HEK293 (cell line): Measurements from ENCODE around the gene SCGB1A1.

Source experiments
- CTCF ChIA-PET: fragments of 350-600 bp; formaldehyde crosslinking; extraction: SDS; loops from one replicate; lab custom pipeline; 2021; ENCODE audit warnings: antibody characterized with exemption; lab: Yijun Ruan, JAX
- POLR2A ChIA-PET: fragments of 300-600 bp; formaldehyde crosslinking; extraction: SDS; loops from one replicate; lab custom pipeline; 2020; ENCODE audit warnings: antibody characterized with exemption, inconsistent platforms; lab: Yijun Ruan, JAX
- H3K27ac ChIP-seq: fragments of 200-500 bp; sonication (Bioruptor generic); 2 replicates; pipeline ENCODE4 v1.5.1; 2014; ENCODE audit warnings: low read depth, low read length, control low read depth, inconsistent platforms; ENCODE audit errors: extremely low read depth
- H3K36me3 ChIP-seq, 2 experiments: fragments of 200-500 bp in 1 of 2; sonication (Bioruptor generic) in 1 of 2; 1 replicate in 1 of 2; 2 replicates in 1 of 2; pipeline ENCODE4 v1.5.1; 2014 to 2017; ENCODE audit warnings: inconsistent platforms in 2 of 2, low read length in 2 of 2; ENCODE audit not compliant: control insufficient read depth in 2 of 2, insufficient read depth in 1 of 2
- H3K4me1 ChIP-seq: fragments of 200-500 bp; sonication (Bioruptor generic); 2 replicates; pipeline ENCODE4 v1.5.1; 2014; ENCODE audit warnings: mild to moderate bottlenecking, low read length, inconsistent platforms; ENCODE audit not compliant: control insufficient read depth, insufficient read depth
- H3K4me3 ChIP-seq: 2 replicates; pipeline ENCODE4 v1.5.1; 2011; ENCODE audit warnings: low read depth, mild to moderate bottlenecking, control low read depth, low read length, moderate library complexity
- H3K9me3 ChIP-seq: fragments of 200-500 bp; sonication (Bioruptor generic); 2 replicates; pipeline ENCODE4 v1.5.1; 2014; ENCODE audit warnings: low read depth, low read length, inconsistent platforms; ENCODE audit not compliant: control insufficient read depth, insufficient read depth
- GLI4 ChIP-seq: fragments of 450-650 bp; formaldehyde crosslinking; IDR thresholded peaks from 2 replicates; pipeline ENCODE4 v1.5.1; 2016; ENCODE audit warnings: missing biosample characterization, missing genetic modification characterization
- GLIS1 ChIP-seq: fragments of 450-650 bp; formaldehyde crosslinking; IDR thresholded peaks from 2 replicates; pipeline ENCODE4 v1.5.1; 2016; ENCODE audit warnings: missing biosample characterization, missing genetic modification characterization
- GLIS2 ChIP-seq: fragments of 450-650 bp; formaldehyde crosslinking; IDR thresholded peaks from 2 replicates; pipeline ENCODE4 v1.5.1; 2016; ENCODE audit warnings: missing biosample characterization, missing genetic modification characterization
- KLF16 ChIP-seq: fragments of 450-650 bp; formaldehyde crosslinking; IDR thresholded peaks from 2 replicates; pipeline ENCODE4 v1.5.1; 2017; ENCODE audit warnings: missing biosample characterization, missing genetic modification characterization
- MYNN ChIP-seq: fragments of 450-650 bp; formaldehyde crosslinking; IDR thresholded peaks from 2 replicates; pipeline ENCODE4 v1.5.1; 2016; ENCODE audit warnings: missing biosample characterization, missing genetic modification characterization, borderline replicate concordance
- RBAK ChIP-seq: fragments of 450-650 bp; formaldehyde crosslinking; IDR thresholded peaks from 2 replicates; pipeline ENCODE4 v1.5.1; 2016; ENCODE audit warnings: missing biosample characterization, missing genetic modification characterization
- SALL2 ChIP-seq: fragments of 450-650 bp; formaldehyde crosslinking; IDR thresholded peaks from 2 replicates; pipeline ENCODE4 v1.5.0; 2017; ENCODE audit warnings: missing biosample characterization, mild to moderate bottlenecking, missing genetic modification characterization, borderline replicate concordance
- TRIM28 ChIP-seq: IDR thresholded peaks from 2 replicates; pipeline ENCODE4 v1.6.1; 2011; ENCODE audit warnings: low read length, control low read depth, borderline replicate concordance
- ZEB2 ChIP-seq: fragments of 450-650 bp; formaldehyde crosslinking; IDR thresholded peaks from 2 replicates; pipeline ENCODE4 v1.5.1; 2016; ENCODE audit warnings: missing biosample characterization, missing genetic modification characterization
- ZFHX2 ChIP-seq: fragments of 450-650 bp; formaldehyde crosslinking; conservative IDR thresholded peaks from 2 replicates; pipeline ENCODE4 v1.5.1; 2016; ENCODE audit warnings: missing biosample characterization, missing genetic modification characterization
- ZFP69B ChIP-seq: fragments of 450-650 bp; formaldehyde crosslinking; IDR thresholded peaks from 2 replicates; pipeline ENCODE4 v1.5.1; 2016; ENCODE audit warnings: missing biosample characterization, missing genetic modification characterization
- ZNF169 ChIP-seq: fragments of 450-650 bp; formaldehyde crosslinking; IDR thresholded peaks from 2 replicates; pipeline ENCODE4 v1.5.1; 2016; ENCODE audit warnings: missing biosample characterization, missing genetic modification characterization
- ZNF223 ChIP-seq: fragments of 450-650 bp; formaldehyde crosslinking; IDR thresholded peaks from 2 replicates; pipeline ENCODE4 v1.5.1; 2016; ENCODE audit warnings: missing biosample characterization, missing genetic modification characterization
- ZNF23 ChIP-seq: fragments of 450-650 bp; formaldehyde crosslinking; IDR thresholded peaks from 2 replicates; pipeline ENCODE4 v1.5.1; 2016; ENCODE audit warnings: missing biosample characterization, missing genetic modification characterization, borderline replicate concordance
- ZNF24 ChIP-seq: fragments of 450-650 bp; formaldehyde crosslinking; IDR thresholded peaks from 2 replicates; pipeline ENCODE4 v1.5.1; 2016; ENCODE audit warnings: missing biosample characterization, missing genetic modification characterization
- ZNF423 ChIP-seq: fragments of 450-650 bp; formaldehyde crosslinking; IDR thresholded peaks from 2 replicates; pipeline ENCODE4 v1.5.1; 2016; ENCODE audit warnings: missing biosample characterization, missing genetic modification characterization
- ZNF473 ChIP-seq: fragments of 450-650 bp; formaldehyde crosslinking; IDR thresholded peaks from 2 replicates; pipeline ENCODE4 v1.5.1; 2017; ENCODE audit warnings: missing biosample characterization, missing genetic modification characterization
- ZNF514 ChIP-seq: fragments of 450-650 bp; formaldehyde crosslinking; IDR thresholded peaks from 2 replicates; pipeline ENCODE4 v1.5.1; 2016; ENCODE audit warnings: missing biosample characterization, missing genetic modification characterization
- ZNF529 ChIP-seq: fragments of 450-650 bp; formaldehyde crosslinking; IDR thresholded peaks from 2 replicates; pipeline ENCODE4 v1.5.1; 2017; ENCODE audit warnings: missing genetic modification characterization, missing biosample characterization; ENCODE audit not compliant: insufficient replicate concordance
- ZNF549 ChIP-seq: fragments of 450-650 bp; IDR thresholded peaks from 2 replicates; pipeline ENCODE4 v1.5.1; 2018; ENCODE audit warnings: missing biosample characterization, missing genetic modification characterization, mild to moderate bottlenecking, inconsistent platforms, moderate library complexity
- ZNF561 ChIP-seq: fragments of 450-650 bp; IDR thresholded peaks from 2 replicates; pipeline ENCODE4 v1.5.1; 2018; ENCODE audit warnings: missing biosample characterization, missing genetic modification characterization, borderline replicate concordance
- ZNF571 ChIP-seq: fragments of 450-650 bp; formaldehyde crosslinking; IDR thresholded peaks from 2 replicates; pipeline ENCODE4 v1.5.0; 2017; ENCODE audit warnings: missing biosample characterization, missing genetic modification characterization
- ZNF664 ChIP-seq: fragments of 450-650 bp; formaldehyde crosslinking; IDR thresholded peaks from 2 replicates; pipeline ENCODE4 v1.5.1; 2016; ENCODE audit warnings: missing biosample characterization, missing genetic modification characterization
- ZNF677 ChIP-seq: fragments of 450-650 bp; IDR thresholded peaks from 2 replicates; pipeline ENCODE4 v1.5.0; 2018; ENCODE audit warnings: missing biosample characterization, mild to moderate bottlenecking, missing genetic modification characterization, moderate library complexity
- TF ChIP-seq, protein P1 (sequence below): fragments of 450-650 bp; formaldehyde crosslinking; IDR thresholded peaks from 2 replicates; pipeline ENCODE4 v1.5.1; 2016; ENCODE audit warnings: missing biosample characterization, missing genetic modification characterization
- TF ChIP-seq, protein P2 (sequence below): fragments of 450-650 bp; IDR thresholded peaks from 2 replicates; pipeline ENCODE4 v1.5.1; 2018; ENCODE audit warnings: missing biosample characterization, missing genetic modification characterization
- TF ChIP-seq, protein P3 (sequence below): fragments of 450-650 bp; formaldehyde crosslinking; IDR thresholded peaks from 2 replicates; pipeline ENCODE4 v1.5.1; 2016; ENCODE audit warnings: missing biosample characterization, missing genetic modification characterization

Gene SCGB1A1

DNA sequence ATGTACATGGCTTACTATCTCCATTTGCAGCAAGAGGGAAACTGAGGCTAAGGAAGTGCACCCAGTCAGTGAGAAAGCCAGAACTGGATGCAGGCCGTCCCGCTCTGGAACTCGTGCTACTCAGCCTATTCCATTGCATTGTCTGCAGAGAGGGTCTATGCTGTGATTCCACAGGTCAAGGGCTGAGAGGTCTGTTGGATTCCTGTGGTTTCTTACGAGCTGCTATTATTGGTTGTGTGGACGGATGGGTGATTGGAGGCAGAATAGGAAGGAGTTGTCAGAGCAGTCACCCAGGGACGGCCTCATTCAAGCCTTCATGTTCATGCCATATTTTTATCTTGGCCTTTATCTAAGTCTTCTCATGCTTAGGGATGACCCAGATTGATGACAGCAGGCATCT, 33.4 kb downstream of the SCGB1A1 start:
- CTCF ChIA-PET = interaction anchor here (0.7 kb wide), 1 partner anchor 26 kb away, joined by 3 read pairs; no protein-coding TSS in a partner anchor
- POLR2A ChIA-PET = no interaction called here

DNA sequence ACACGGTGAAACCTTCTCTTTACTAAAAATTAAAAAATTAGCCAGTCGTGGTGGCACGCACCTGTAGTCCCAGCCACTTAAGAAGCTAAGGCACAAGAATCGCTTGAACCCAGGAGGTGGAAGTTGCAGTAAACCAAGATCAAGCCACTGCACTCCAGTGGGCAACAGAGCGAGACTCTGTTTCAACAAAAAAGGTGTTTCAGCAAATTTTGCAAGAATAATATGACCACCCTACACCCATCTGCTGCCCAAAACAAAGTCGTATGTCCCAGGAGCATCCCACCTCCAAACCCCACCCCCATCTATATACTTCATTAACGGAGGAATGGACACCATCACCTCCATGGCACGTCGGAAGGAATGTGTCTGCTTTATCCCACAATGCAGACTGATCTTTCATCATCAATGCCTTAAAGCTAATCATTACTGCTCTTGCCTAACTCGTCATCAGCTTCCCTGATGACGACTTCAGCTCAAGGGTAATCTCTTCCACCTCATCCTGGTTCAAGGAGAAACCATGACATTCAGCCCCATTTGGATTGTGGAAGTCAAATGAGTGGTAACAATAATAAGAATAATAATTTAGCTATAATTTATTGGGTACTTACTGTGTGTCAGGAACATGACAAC, 34.1 kb downstream of the SCGB1A1 start:
- Histone ChIP-seq H3K4me1 (no peaks in the 10 kb centered on the region), H3K4me3 (no peak overlapping the region), H3K36me3 (no peaks in the 10 kb centered on the region), H3K9me3 (no peaks in the 10 kb centered on the region), H3K27ac (no peak overlapping the region)
- ChIA-PET CTCF (interaction anchor here (1.6 kb wide), 1 partner anchor 28 kb away, joined by 9 read pairs; no protein-coding TSS in a partner anchor), POLR2A (no interaction called here)
- TF ChIP-seq ZNF549 (tag by site-specific recombination) (no peak), ZNF561 (tag by site-specific recombination) (no peak), ZNF571 (no peak), ZNF664 (tag by site-specific recombination) (no peak), ZNF223 (tag by site-specific recombination) (no peak), ZEB2 (no peak), GLIS2 (tag by site-specific recombination) (no peak), ZFP69B (tag by site-specific recombination) (no peak), TRIM28 (no peak), ZNF473 (tag by site-specific recombination) (no peak), GLI4 (no peak), ZNF23 (tag by site-specific recombination) (no peak)
- TF ChIP-seq, protein P1, sequence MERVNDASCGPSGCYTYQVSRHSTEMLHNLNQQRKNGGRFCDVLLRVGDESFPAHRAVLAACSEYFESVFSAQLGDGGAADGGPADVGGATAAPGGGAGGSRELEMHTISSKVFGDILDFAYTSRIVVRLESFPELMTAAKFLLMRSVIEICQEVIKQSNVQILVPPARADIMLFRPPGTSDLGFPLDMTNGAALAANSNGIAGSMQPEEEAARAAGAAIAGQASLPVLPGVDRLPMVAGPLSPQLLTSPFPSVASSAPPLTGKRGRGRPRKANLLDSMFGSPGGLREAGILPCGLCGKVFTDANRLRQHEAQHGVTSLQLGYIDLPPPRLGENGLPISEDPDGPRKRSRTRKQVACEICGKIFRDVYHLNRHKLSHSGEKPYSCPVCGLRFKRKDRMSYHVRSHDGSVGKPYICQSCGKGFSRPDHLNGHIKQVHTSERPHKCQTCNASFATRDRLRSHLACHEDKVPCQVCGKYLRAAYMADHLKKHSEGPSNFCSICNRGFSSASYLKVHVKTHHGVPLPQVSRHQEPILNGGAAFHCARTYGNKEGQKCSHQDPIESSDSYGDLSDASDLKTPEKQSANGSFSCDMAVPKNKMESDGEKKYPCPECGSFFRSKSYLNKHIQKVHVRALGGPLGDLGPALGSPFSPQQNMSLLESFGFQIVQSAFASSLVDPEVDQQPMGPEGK (tag by site-specific recombination) = no peak

More for the DNA sequence above, 33.4 kb downstream of the SCGB1A1 start:
- no peak for TF ChIP-seq RBAK (tag by site-specific recombination)
- no peak for TF ChIP-seq ZNF169 (tag by site-specific recombination)
- no peak for TF ChIP-seq ZFHX2 (tag by site-specific recombination)
- TF ChIP-seq MYNN (tag by site-specific recombination) = no peak
- TF ChIP-seq, protein P2, sequence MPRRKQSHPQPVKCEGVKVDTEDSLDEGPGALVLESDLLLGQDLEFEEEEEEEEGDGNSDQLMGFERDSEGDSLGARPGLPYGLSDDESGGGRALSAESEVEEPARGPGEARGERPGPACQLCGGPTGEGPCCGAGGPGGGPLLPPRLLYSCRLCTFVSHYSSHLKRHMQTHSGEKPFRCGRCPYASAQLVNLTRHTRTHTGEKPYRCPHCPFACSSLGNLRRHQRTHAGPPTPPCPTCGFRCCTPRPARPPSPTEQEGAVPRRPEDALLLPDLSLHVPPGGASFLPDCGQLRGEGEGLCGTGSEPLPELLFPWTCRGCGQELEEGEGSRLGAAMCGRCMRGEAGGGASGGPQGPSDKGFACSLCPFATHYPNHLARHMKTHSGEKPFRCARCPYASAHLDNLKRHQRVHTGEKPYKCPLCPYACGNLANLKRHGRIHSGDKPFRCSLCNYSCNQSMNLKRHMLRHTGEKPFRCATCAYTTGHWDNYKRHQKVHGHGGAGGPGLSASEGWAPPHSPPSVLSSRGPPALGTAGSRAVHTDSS (tag by site-specific recombination) = no peak
- no peak for TF ChIP-seq ZNF529 (tag by site-specific recombination)
- no peak for TF ChIP-seq SALL2 (tag by site-specific recombination)
- Histone ChIP-seq H3K9me3 (no peaks in the 10 kb centered on the region), H3K27ac (no peak overlapping the region), H3K4me3 (no peak overlapping the region), H3K4me1 (no peaks in the 10 kb centered on the region), H3K36me3 (no peaks in the 10 kb centered on the region)

DNA sequence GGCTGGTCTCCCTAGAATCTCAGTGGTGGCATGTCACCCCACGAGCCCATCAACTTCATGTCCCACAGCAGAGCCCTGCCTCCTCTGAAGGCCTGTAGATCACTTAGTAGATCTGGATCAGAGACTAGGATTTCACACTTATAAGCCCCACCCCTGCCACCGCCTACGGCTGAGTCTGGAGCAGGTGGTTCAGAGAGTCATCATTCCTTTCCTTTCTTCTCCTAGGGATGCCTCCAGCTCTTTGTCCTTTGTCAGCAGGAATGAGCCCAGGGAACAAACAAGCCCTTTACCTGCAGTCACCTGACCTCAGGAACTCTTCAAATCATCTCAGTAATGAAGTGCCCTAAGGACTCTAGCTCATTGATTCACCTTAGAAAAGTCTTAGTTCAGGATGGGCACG, 37.8 kb downstream of the SCGB1A1 start:
- Histone ChIP-seq H3K4me3 (no peak overlapping the region), H3K4me1 (no peaks in the 10 kb centered on the region), H3K27ac (no peak overlapping the region)
- POLR2A ChIA-PET = no interaction called here
- no peak for TF ChIP-seq ZNF423 (tag by site-specific recombination)
- no peak for TF ChIP-seq ZNF677
- no peak for TF ChIP-seq ZNF514 (tag by site-specific recombination)
- no peak for TF ChIP-seq GLIS1 (tag by site-specific recombination)
- TF ChIP-seq ZNF24 (tag by site-specific recombination) = no peak
- TF ChIP-seq KLF16 = no peak
- TF ChIP-seq, protein P3, sequence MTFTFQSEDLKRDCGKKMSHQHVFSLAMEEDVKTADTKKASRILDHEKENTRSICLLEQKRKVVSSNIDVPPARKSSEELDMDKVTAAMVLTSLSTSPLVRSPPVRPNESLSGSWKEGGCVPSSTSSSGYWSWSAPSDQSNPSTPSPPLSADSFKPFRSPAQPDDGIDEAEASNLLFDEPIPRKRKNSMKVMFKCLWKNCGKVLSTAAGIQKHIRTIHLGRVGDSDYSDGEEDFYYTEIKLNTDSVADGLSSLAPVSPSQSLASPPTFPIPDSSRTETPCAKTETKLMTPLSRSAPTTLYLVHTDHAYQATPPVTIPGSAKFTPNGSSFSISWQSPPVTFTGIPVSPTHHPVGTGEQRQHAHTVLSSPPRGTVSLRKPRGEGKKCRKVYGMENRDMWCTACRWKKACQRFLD (tag by site-specific recombination) = no peak
- TF ChIP-seq, all 188 proteins: peak for 0
- H3K36me3 ChIP-seq = no peaks in the 10 kb centered on the region
- H3K9me3 ChIP-seq = no peaks in the 10 kb centered on the region
- CTCF ChIA-PET = interaction anchor here (0.6 to 1.0 kb wide), 2 partner anchors 10 to 34 kb away, joined by 3 read pairs; no protein-coding TSS in a partner anchor
